Mucosa of descending colon (tissue), 3 donors: ENCODE data around the gene HIPK3. TPM values are rescaled to one million over a fixed set of nuclear protein-coding genes. Genes with fewer than 3 reads are reported as not detected.
A peak's percentile ranks its signal among the peaks of the same experiment; 100 is the strongest.
"Not testable (repeated sequence)": the region's sequence is repeated elsewhere in the genome, so short reads cannot be mapped to it uniquely, and the experiment has no call there.

Experiments
- ATAC-seq: fragments of 200-7000 bp; cut with Tn5 transposase; one replicate; pipeline ENCODE4 v1.9.1; 2020; ENCODE audit warnings: mild to moderate bottlenecking, moderate library complexity
- DNase-seq, 3 donors: peaks; one replicate each; pipeline ENCODE4 v3.0.0-alpha.2; 2020
- H3K36me3 ChIP-seq: fragments of 200-600 bp; one replicate; pipeline ENCODE4 v1.8.0; 2021; ENCODE audit warnings: low read depth, mild to moderate bottlenecking
- H3K4me1 ChIP-seq: fragments of 200-600 bp; one replicate; pipeline ENCODE4 v1.8.0; 2021; ENCODE audit warnings: low read depth, mild to moderate bottlenecking
- H3K4me3 ChIP-seq: fragments of 200-600 bp; one replicate; pipeline ENCODE4 v1.8.0; 2021; ENCODE audit warnings: mild to moderate bottlenecking
- H3K9me3 ChIP-seq: fragments of 200-600 bp; one replicate; pipeline ENCODE4 v1.8.0; 2021; ENCODE audit warnings: mild to moderate bottlenecking
- CTCF ChIP-seq: fragments of 200-600 bp; IDR thresholded peaks from one replicate; pipeline ENCODE4 v1.8.0; 2022; ENCODE audit warnings: antibody characterized with exemption, mild to moderate bottlenecking
- intact Hi-C, 2 donors: fragments of 100-400 bp; cut with DNase I in 1 of 2; cut with micrococcal nuclease in 1 of 2; formaldehyde crosslinking; loops; one replicate each; pipeline versions ENCODE4 v1.11.0 to v1.11.1; 2022; cut with DNase I, micrococcal nuclease
- total RNA-seq, 3 donors: library from RNA; stranded (reverse); fragmentation: NEBNext Ultra II Directional in 2 of 3; extraction: Animal tissue kit (Norgen Biotek cat#: 25700) in 2 of 3; gene quantifications; one replicate each; pipeline versions ENCODE4 v1.2.1 to v1.2.4, GENCODE V29; 2021 to 2023
- donor health status: DM: no; HTN: no; CAD: no; lungs with moderate emphysema.
- donor health status: DM: no; HTN: no; CAD: no.
- donor health status: DM: no; HTN: yes; CAD: no.

HIPK3 gene
- total RNA-seq, 3 donors from 2014 or later: 67.0 to 254 (median 69.7) TPM

GRCh38 chr11:33214187-33214586 lies 43.0 kb upstream of the HIPK3 start:
- no peak for DNase-seq
- intact Hi-C loops: no loop called here
- no peak for TF ChIP-seq CTCF
- no peak for ATAC-seq
- Histone ChIP-seq H3K4me3 (no peak overlapping the region), H3K9me3 (no peaks in the 10 kb centered on the region), H3K4me1 (no peaks in the 10 kb centered on the region), H3K36me3 (no peaks in the 10 kb centered on the region)

- H3K4me3 ChIP-seq: no peak overlapping the region
- H3K9me3 ChIP-seq: no peaks in the 10 kb centered on the region
- ATAC-seq (no peak), DNase-seq (no peak)
- TF ChIP-seq CTCF: no peak
- intact Hi-C loops: no loop called here
- no peaks in the 10 kb centered on the region for H3K4me1 ChIP-seq
- no peaks in the 10 kb centered on the region for H3K36me3 ChIP-seq
Observed at GRCh38 chr11:33214767-33215166, 42.4 kb upstream of the HIPK3 start.

GRCh38 chr11:33216676-33217075 lies 40.5 kb upstream of the HIPK3 start:
- H3K36me3 ChIP-seq, H3K4me1 ChIP-seq, intact Hi-C loops, ATAC-seq, H3K9me3 ChIP-seq, H3K4me3 ChIP-seq, DNase-seq: not testable (repeated sequence)

- intact Hi-C loops: no loop called here
- no peaks in the 10 kb centered on the region for H3K9me3 ChIP-seq
- H3K36me3 ChIP-seq: no peaks in the 10 kb centered on the region
- ATAC-seq (peak; percentile 69), DNase-seq (no peak)
- no peak for TF ChIP-seq CTCF
- no peak overlapping the region for H3K4me3 ChIP-seq
- H3K4me1 ChIP-seq: no peaks in the 10 kb centered on the region
Observed at GRCh38 chr11:33222052-33222750, 35.0 kb upstream of the HIPK3 start.

GRCh38 chr11:33225371-33225770 lies 31.8 kb upstream of the HIPK3 start:
- no peak for TF ChIP-seq CTCF
- H3K9me3 ChIP-seq: no peaks in the 10 kb centered on the region
- no peaks in the 10 kb centered on the region for H3K4me1 ChIP-seq
- DNase-seq (no peak), ATAC-seq (no peak)
- intact Hi-C loops: no loop called here
- H3K36me3 ChIP-seq: no peaks in the 10 kb centered on the region
- no peak overlapping the region for H3K4me3 ChIP-seq

- intact Hi-C loops: no loop called here
- DNase-seq (no peak), ATAC-seq (no peak)
- no peak for TF ChIP-seq CTCF
- Histone ChIP-seq H3K4me3 (no peak overlapping the region), H3K4me1 (no peaks in the 10 kb centered on the region), H3K9me3 (no peaks in the 10 kb centered on the region), H3K36me3 (no peaks in the 10 kb centered on the region)
Observed at GRCh38 chr11:33227578-33228261, 29.5 kb upstream of the HIPK3 start.
